WTC11 (cell line): ENCODE results near the gene RNF208. TPM values are rescaled to one million over a fixed set of nuclear protein-coding genes. Genes with fewer than 3 reads are reported as not detected.
A peak's percentile ranks its signal among the peaks of the same experiment; 100 is the strongest.

Experiments
- ATAC-seq: fragments of 200-7000 bp; cut with Tn5 transposase; 2 replicates; pipeline ENCODE4 v1.10.0; 2021; ENCODE audit warnings: mild to moderate bottlenecking, moderate library complexity
- CTCF ChIA-PET: fragments of 300-600 bp; sonication (Branson Sonifier 250); formaldehyde crosslinking; loops from one replicate; lab custom pipeline; 2021; ENCODE audit warnings: antibody characterized with exemption; lab: Charles Lee
- POLR2A ChIA-PET: fragments of 350-600 bp; sonication (Branson Sonifier 250); formaldehyde crosslinking; loops from one replicate; lab custom pipeline; 2021; ENCODE audit warnings: antibody characterized with exemption; lab: Charles Lee
- DNase-seq: peaks from one replicate; pipeline ENCODE4 v3.0.0; 2021; ENCODE audit warnings: low spot score
- H3K27ac Mint-ChIP-seq: 2 replicates; pipeline ENCODE4 v1.8.0; 2021; ENCODE audit warnings: mixed read lengths
- H3K27me3 Mint-ChIP-seq: 2 replicates; pipeline ENCODE4 v1.8.0; 2021; ENCODE audit warnings: low read depth, mild to moderate bottlenecking, moderate library complexity, mixed read lengths
- H3K36me3 Mint-ChIP-seq: 2 replicates; pipeline ENCODE4 v1.8.0; 2021; ENCODE audit warnings: mixed read lengths
- H3K4me1 Mint-ChIP-seq: 2 replicates; pipeline ENCODE4 v1.8.0; 2022; ENCODE audit warnings: mixed read lengths
- H3K4me3 Mint-ChIP-seq: 2 replicates; pipeline ENCODE4 v1.8.0; 2021; ENCODE audit warnings: mild to moderate bottlenecking, moderate library complexity, mixed read lengths
- H3K9me3 Mint-ChIP-seq: 2 replicates; pipeline ENCODE4 v1.8.0; 2021; ENCODE audit warnings: mixed read lengths
- ATF1 ChIP-seq: sonication (generic); formaldehyde crosslinking; IDR thresholded peaks from 2 replicates; pipeline ENCODE4 v1.8.1; 2023; ENCODE audit warnings: mild to moderate bottlenecking, moderate library complexity, missing genetic modification reagents
- CBFB ChIP-seq: sonication (generic); formaldehyde crosslinking; IDR thresholded peaks from 2 replicates; pipeline ENCODE4 v1.8.1; 2022; ENCODE audit warnings: mild to moderate bottlenecking, low read depth, missing genetic modification reagents
- CREB1 ChIP-seq: sonication (generic); formaldehyde crosslinking; IDR thresholded peaks from 2 replicates; pipeline ENCODE4 v1.8.0; 2023; ENCODE audit warnings: mild to moderate bottlenecking, missing genetic modification reagents
- IRF2 ChIP-seq: sonication (generic); formaldehyde crosslinking; IDR thresholded peaks from 2 replicates; pipeline ENCODE4 v1.8.0; 2022; ENCODE audit warnings: low read depth, missing genetic modification reagents, borderline replicate concordance
- MYBL2 ChIP-seq: sonication (generic); formaldehyde crosslinking; IDR thresholded peaks from 2 replicates; pipeline ENCODE4 v1.8.1; 2023; ENCODE audit warnings: mild to moderate bottlenecking, moderate library complexity, missing genetic modification reagents
- NFYB ChIP-seq: sonication (generic); formaldehyde crosslinking; conservative IDR thresholded peaks from 2 replicates; pipeline ENCODE4 v1.8.0; 2022; ENCODE audit warnings: low read depth, missing genetic modification reagents
- PRRX2 ChIP-seq: fragments of 250-450 bp; sonication (Bioruptor Pico); IDR thresholded peaks from 2 replicates; pipeline ENCODE4 v1.8.0; 2021; ENCODE audit warnings: mild to moderate bottlenecking
- SMAD4 ChIP-seq: sonication (generic); formaldehyde crosslinking; IDR thresholded peaks from 2 replicates; pipeline ENCODE4 v1.8.0; 2022; ENCODE audit warnings: mild to moderate bottlenecking, missing genetic modification reagents
- ZNF219 ChIP-seq: sonication (generic); formaldehyde crosslinking; IDR thresholded peaks from 2 replicates; pipeline ENCODE4 v1.8.0; 2023; ENCODE audit warnings: missing genetic modification reagents, mild to moderate bottlenecking, borderline replicate concordance
- ZNF423 ChIP-seq: fragments of 250-450 bp; sonication (Bioruptor Pico); IDR thresholded peaks from 2 replicates; pipeline ENCODE4 v2.1.2; 2022; ENCODE audit warnings: mild to moderate bottlenecking, moderate library complexity
- ZNF671 ChIP-seq: fragments of 250-450 bp; sonication (Bioruptor Pico); IDR thresholded peaks from 2 replicates; pipeline ENCODE4 v1.8.0; 2021; ENCODE audit warnings: mild to moderate bottlenecking
- total RNA-seq: library from RNA; stranded (reverse); gene quantifications from 3 replicates; pipeline ENCODE4 v1.2.3, GENCODE V29; 2021
- TF ChIP-seq, protein P1 (sequence below): sonication (generic); formaldehyde crosslinking; IDR thresholded peaks from 2 replicates; pipeline ENCODE4 v1.8.1; 2023; ENCODE audit warnings: mild to moderate bottlenecking, missing genetic modification reagents, moderate library complexity
- TF ChIP-seq, protein P2 (sequence below): fragments of 250-450 bp; sonication (Bioruptor Pico); IDR thresholded peaks from 2 replicates; pipeline ENCODE4 v1.9.0; 2021; ENCODE audit warnings: mild to moderate bottlenecking
- TF ChIP-seq, protein P3 (sequence below): fragments of 200-600 bp; IDR thresholded peaks from 2 replicates; pipeline ENCODE4 v1.8.0; 2022; ENCODE audit warnings: antibody characterized with exemption
- TF ChIP-seq, protein P4 (sequence below): sonication (generic); formaldehyde crosslinking; IDR thresholded peaks from 2 replicates; pipeline ENCODE4 v1.8.0; 2022; ENCODE audit warnings: missing genetic modification reagents
- TF ChIP-seq, protein P5 (sequence below): sonication (generic); formaldehyde crosslinking; IDR thresholded peaks from 2 replicates; pipeline ENCODE4 v1.8.0; 2022; ENCODE audit warnings: mild to moderate bottlenecking, missing genetic modification reagents
- TF ChIP-seq, protein P6 (sequence below): sonication (generic); formaldehyde crosslinking; IDR thresholded peaks from 2 replicates; pipeline ENCODE4 v1.8.1; 2023; ENCODE audit warnings: mild to moderate bottlenecking, missing genetic modification reagents, moderate library complexity
- TF ChIP-seq, protein P7 (sequence below): fragments of 250-450 bp; sonication (Bioruptor Pico); IDR thresholded peaks from 2 replicates; pipeline ENCODE4 v1.9.0; 2021; ENCODE audit warnings: moderate library complexity, mild to moderate bottlenecking, inconsistent platforms, borderline replicate concordance

The RNF208 gene
- total RNA-seq, 1 experiment from 2014 or later, result 14.8 TPM

DNA sequence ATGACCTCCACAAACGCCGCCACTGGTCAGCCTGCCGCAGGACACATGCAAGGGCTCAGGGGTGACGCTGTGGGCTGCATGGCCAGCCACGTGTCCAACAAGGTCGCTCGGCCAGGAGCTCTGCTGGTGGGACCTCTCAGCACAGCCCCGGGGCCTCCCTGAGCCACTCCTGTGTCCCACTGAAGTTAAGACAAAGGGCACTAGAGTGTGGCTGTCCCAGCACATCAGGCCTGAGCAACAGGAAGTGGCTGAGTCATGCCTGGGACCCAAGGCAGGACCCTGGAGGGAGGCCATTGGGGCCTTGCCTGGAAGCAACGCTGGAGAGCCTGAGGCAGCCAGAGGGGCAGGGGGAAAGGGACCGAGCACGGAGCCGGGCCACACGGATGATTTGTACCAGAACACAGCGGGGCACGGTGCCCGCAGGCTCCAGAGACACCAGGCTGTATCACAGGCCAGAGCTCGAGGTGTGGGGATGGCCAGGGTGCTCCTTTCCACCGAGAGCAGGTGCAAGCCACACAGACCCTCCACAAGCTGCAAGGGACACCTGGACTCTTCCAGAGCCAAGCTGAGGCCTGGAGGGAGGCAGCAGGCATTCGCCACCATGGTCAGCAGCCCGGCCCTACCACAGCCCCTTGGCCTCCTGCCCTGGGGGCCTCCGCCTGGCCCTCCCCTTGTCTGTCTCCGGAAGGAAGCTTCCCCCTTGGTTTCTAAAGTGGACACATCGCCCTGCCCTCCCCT is 43.7 kb downstream of the RNF208 start:
- Mint-ChIP-seq H3K27me3 (no peaks in the 10 kb centered on the region; the same call in 1 of the 2 replicates), H3K4me1 (no peaks in the 10 kb centered on the region), H3K4me3 (no peak overlapping the region), H3K27ac (no peak overlapping the region), H3K36me3 (peaks cover 5% of the 10 kb centered on the region), H3K9me3 (no peaks in the 10 kb centered on the region)
- ATAC-seq (no peak), DNase-seq (no peak)
- ChIA-PET CTCF (interaction anchor here (1.0 to 2.0 kb wide), 3 partner anchors 9 to 115 kb away, joined by 3 to 8 read pairs (median 4); partner anchors contain the start of gene LRRC26), POLR2A (no interaction called here)
- TF ChIP-seq CBFB (CRISPR knock-in tag) (no peak), ZNF671 (CRISPR knock-in tag) (no peak)
- TF ChIP-seq, protein P1, sequence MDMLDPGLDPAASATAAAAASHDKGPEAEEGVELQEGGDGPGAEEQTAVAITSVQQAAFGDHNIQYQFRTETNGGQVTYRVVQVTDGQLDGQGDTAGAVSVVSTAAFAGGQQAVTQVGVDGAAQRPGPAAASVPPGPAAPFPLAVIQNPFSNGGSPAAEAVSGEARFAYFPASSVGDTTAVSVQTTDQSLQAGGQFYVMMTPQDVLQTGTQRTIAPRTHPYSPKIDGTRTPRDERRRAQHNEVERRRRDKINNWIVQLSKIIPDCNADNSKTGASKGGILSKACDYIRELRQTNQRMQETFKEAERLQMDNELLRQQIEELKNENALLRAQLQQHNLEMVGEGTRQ (CRISPR knock-in tag), result no peak

DNA sequence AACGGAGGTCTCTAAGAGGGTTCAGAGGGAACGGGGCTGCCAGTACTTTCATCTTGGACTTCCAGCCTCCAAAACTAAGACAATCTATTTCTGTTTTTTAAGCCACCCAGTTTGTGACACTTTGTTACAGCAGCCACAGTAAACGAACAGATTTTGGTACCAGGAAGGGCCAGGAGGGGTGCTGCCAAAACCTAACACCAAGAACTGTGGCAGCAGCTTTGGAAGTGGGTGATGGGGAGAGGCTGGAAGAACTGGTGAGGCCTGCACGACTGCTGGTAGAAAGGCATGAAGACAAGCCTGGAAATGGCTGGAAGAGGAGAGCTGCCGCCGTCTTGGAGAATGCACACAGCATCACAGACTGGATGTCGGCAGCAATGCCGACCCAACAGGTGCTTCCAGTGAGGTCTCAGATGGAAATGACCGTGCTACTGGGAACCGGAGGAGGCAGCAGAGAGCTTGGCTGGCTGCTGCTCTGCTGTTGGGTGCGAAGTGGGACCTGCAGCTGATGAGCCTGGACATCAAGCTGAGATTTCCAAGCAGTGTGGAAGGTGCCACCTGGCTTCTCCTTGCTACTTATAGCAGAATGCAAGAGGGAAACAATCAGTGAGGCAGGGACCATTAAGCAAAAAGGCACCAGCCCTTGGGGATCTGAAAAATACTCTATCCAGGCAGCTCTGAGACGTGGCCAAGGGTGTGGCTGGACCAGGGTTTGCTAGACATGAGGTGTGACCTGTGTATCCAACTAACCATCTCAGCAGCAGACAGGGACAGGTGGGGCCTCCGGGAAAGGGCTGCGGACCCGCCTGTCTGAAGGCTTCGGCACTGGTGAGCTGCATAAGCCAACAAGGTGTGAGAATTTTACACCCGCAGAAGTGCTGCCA is 45.5 kb downstream of the RNF208 start:
- H3K27ac Mint-ChIP-seq, result peak overlapping the region; percentile 49
- DNase-seq (peak; percentile 48), ATAC-seq (peak; percentile 60)
- CTCF ChIA-PET, result interaction anchor here (0.6 to 3.6 kb wide), 41 partner anchors 9 to 229 kb away, joined by 3 to 40 read pairs (median 7); partner anchors contain the start of genes ANAPC2, CYSRT1, DPP7 and GRIN1
- no peak overlapping the region for H3K4me3 Mint-ChIP-seq
- H3K4me1 Mint-ChIP-seq, result no peaks in the 10 kb centered on the region
- H3K27me3 Mint-ChIP-seq, result peaks cover 5% of the 10 kb centered on the region
- TF ChIP-seq, protein P2, sequence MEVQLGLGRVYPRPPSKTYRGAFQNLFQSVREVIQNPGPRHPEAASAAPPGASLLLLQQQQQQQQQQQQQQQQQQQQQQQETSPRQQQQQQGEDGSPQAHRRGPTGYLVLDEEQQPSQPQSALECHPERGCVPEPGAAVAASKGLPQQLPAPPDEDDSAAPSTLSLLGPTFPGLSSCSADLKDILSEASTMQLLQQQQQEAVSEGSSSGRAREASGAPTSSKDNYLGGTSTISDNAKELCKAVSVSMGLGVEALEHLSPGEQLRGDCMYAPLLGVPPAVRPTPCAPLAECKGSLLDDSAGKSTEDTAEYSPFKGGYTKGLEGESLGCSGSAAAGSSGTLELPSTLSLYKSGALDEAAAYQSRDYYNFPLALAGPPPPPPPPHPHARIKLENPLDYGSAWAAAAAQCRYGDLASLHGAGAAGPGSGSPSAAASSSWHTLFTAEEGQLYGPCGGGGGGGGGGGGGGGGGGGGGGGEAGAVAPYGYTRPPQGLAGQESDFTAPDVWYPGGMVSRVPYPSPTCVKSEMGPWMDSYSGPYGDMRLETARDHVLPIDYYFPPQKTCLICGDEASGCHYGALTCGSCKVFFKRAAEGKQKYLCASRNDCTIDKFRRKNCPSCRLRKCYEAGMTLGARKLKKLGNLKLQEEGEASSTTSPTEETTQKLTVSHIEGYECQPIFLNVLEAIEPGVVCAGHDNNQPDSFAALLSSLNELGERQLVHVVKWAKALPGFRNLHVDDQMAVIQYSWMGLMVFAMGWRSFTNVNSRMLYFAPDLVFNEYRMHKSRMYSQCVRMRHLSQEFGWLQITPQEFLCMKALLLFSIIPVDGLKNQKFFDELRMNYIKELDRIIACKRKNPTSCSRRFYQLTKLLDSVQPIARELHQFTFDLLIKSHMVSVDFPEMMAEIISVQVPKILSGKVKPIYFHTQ (CRISPR knock-in tag), result no peak
- TF ChIP-seq, protein P3, sequence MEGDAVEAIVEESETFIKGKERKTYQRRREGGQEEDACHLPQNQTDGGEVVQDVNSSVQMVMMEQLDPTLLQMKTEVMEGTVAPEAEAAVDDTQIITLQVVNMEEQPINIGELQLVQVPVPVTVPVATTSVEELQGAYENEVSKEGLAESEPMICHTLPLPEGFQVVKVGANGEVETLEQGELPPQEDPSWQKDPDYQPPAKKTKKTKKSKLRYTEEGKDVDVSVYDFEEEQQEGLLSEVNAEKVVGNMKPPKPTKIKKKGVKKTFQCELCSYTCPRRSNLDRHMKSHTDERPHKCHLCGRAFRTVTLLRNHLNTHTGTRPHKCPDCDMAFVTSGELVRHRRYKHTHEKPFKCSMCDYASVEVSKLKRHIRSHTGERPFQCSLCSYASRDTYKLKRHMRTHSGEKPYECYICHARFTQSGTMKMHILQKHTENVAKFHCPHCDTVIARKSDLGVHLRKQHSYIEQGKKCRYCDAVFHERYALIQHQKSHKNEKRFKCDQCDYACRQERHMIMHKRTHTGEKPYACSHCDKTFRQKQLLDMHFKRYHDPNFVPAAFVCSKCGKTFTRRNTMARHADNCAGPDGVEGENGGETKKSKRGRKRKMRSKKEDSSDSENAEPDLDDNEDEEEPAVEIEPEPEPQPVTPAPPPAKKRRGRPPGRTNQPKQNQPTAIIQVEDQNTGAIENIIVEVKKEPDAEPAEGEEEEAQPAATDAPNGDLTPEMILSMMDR, result peak; percentile 21; the same call in 1 of the 2 replicates
- TF ChIP-seq ATF1 (CRISPR knock-in tag), result no peak
- no peak for TF ChIP-seq ZNF219 (CRISPR knock-in tag)
- TF ChIP-seq, protein P4, sequence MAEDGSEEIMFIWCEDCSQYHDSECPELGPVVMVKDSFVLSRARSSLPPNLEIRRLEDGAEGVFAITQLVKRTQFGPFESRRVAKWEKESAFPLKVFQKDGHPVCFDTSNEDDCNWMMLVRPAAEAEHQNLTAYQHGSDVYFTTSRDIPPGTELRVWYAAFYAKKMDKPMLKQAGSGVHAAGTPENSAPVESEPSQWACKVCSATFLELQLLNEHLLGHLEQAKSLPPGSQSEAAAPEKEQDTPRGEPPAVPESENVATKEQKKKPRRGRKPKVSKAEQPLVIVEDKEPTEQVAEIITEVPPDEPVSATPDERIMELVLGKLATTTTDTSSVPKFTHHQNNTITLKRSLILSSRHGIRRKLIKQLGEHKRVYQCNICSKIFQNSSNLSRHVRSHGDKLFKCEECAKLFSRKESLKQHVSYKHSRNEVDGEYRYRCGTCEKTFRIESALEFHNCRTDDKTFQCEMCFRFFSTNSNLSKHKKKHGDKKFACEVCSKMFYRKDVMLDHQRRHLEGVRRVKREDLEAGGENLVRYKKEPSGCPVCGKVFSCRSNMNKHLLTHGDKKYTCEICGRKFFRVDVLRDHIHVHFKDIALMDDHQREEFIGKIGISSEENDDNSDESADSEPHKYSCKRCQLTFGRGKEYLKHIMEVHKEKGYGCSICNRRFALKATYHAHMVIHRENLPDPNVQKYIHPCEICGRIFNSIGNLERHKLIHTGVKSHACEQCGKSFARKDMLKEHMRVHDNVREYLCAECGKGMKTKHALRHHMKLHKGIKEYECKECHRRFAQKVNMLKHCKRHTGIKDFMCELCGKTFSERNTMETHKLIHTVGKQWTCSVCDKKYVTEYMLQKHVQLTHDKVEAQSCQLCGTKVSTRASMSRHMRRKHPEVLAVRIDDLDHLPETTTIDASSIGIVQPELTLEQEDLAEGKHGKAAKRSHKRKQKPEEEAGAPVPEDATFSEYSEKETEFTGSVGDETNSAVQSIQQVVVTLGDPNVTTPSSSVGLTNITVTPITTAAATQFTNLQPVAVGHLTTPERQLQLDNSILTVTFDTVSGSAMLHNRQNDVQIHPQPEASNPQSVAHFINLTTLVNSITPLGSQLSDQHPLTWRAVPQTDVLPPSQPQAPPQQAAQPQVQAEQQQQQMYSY (CRISPR knock-in tag), result no peak
- no peak for TF ChIP-seq IRF2 (CRISPR knock-in tag)
- TF ChIP-seq MYBL2 (CRISPR knock-in tag), result no peak
- no peak for TF ChIP-seq ZNF671 (CRISPR knock-in tag)
- TF ChIP-seq, protein P5, sequence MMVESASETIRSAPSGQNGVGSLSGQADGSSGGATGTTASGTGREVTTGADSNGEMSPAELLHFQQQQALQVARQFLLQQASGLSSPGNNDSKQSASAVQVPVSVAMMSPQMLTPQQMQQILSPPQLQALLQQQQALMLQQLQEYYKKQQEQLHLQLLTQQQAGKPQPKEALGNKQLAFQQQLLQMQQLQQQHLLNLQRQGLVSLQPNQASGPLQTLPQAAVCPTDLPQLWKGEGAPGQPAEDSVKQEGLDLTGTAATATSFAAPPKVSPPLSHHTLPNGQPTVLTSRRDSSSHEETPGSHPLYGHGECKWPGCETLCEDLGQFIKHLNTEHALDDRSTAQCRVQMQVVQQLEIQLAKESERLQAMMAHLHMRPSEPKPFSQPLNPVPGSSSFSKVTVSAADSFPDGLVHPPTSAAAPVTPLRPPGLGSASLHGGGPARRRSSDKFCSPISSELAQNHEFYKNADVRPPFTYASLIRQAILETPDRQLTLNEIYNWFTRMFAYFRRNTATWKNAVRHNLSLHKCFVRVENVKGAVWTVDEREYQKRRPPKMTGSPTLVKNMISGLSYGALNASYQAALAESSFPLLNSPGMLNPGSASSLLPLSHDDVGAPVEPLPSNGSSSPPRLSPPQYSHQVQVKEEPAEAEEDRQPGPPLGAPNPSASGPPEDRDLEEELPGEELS (CRISPR knock-in tag), result no peak
- TF ChIP-seq ZNF423 (CRISPR knock-in tag), result 0 out of 2 replicates have a peak, but pooled peaks have one; percentile 16
- TF ChIP-seq, protein P6, sequence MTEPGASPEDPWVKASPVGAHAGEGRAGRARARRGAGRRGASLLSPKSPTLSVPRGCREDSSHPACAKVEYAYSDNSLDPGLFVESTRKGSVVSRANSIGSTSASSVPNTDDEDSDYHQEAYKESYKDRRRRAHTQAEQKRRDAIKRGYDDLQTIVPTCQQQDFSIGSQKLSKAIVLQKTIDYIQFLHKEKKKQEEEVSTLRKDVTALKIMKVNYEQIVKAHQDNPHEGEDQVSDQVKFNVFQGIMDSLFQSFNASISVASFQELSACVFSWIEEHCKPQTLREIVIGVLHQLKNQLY, result no peak
- TF ChIP-seq, protein P7, sequence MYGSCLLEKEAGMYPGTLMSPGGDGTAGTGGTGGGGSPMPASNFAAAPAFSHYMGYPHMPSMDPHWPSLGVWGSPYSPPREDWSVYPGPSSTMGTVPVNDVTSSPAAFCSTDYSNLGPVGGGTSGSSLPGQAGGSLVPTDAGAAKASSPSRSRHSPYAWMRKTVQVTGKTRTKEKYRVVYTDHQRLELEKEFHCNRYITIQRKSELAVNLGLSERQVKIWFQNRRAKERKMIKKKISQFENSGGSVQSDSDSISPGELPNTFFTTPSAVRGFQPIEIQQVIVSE, result no peak
- no peak for TF ChIP-seq SMAD4 (CRISPR knock-in tag)
- no peak for TF ChIP-seq CREB1
- no peak for TF ChIP-seq NFYB (CRISPR knock-in tag)
- TF ChIP-seq PRRX2 (CRISPR knock-in tag), result no peak
- no peaks in the 10 kb centered on the region for H3K9me3 Mint-ChIP-seq
- POLR2A ChIA-PET, result no interaction called here
- H3K36me3 Mint-ChIP-seq, result no peaks in the 10 kb centered on the region
